Kidney (tissue), 14 donors: ENCODE data around the gene ETS2. TPM values are rescaled to one million over a fixed set of nuclear protein-coding genes. Genes with fewer than 3 reads are reported as not detected.

Source experiments
- DNase-seq, 5 donors: peaks; one replicate each; pipeline ENCODE4 v3.0.0-alpha.2; 2013 to 2020
- FAIRE-seq: peaks from 2 replicates; lab custom pipeline; 2012; peaks lifted over from hg19 to GRCh38; lab: Jason Lieb, UNC
- H3K27ac ChIP-seq, 2 donors: one replicate each; pipeline ENCODE4 v1.7.0; 2013; ENCODE audit warnings: low read depth in 2 of 2, low read length in 2 of 2, inconsistent platforms in 1 of 2
- H3K27me3 ChIP-seq: one replicate; pipeline ENCODE4 v1.7.1; 2013; ENCODE audit warnings: low read length, inconsistent platforms; ENCODE audit not compliant: control insufficient read depth, insufficient read depth
- H3K36me3 ChIP-seq, 3 donors: one replicate each; pipeline versions ENCODE4 v1.7.0 to v1.7.1; 2013; ENCODE audit warnings: low read length in 3 of 3, control low read depth in 1 of 3, inconsistent platforms in 1 of 3; ENCODE audit not compliant: insufficient read depth in 3 of 3, control insufficient read depth in 2 of 3
- H3K4me1 ChIP-seq, 3 donors: one replicate each; pipeline versions ENCODE4 v1.7.0 to v1.7.1; 2013; ENCODE audit warnings: low read length in 3 of 3, inconsistent platforms in 1 of 3, low read depth in 1 of 3; ENCODE audit not compliant: control insufficient read depth in 2 of 3, insufficient read depth in 2 of 3
- H3K4me3 ChIP-seq, 3 donors: one replicate each; pipeline versions ENCODE4 v1.7.0 to v1.8.1; 2013; ENCODE audit warnings: low read length in 3 of 3, control low read depth in 1 of 3, inconsistent platforms in 1 of 3
- H3K9ac ChIP-seq, 3 donors: one replicate each; pipeline versions ENCODE4 v1.7.0 to v1.7.1; 2013; ENCODE audit warnings: low read length in 3 of 3, control low read depth in 1 of 3, inconsistent platforms in 1 of 3
- H3K9me3 ChIP-seq, 3 donors: one replicate each; pipeline versions ENCODE4 v1.7.0 to v1.7.1; 2013; ENCODE audit warnings: low read length in 3 of 3, control low read depth in 1 of 3, inconsistent platforms in 1 of 3; ENCODE audit not compliant: control insufficient read depth in 2 of 3, insufficient read depth in 1 of 3
- intact Hi-C: fragments of 100-400 bp; cut with DNase I; formaldehyde crosslinking; loops from one replicate; pipeline ENCODE4 v1.11.1; 2022
- polyA plus RNA-seq: library from polyadenylated mRNA; stranded (reverse); fragments of 350-450 nt; fragmentation: Illumina TruSeq; extraction: RNeasy Lipid Tissue Mini Kit (QIAGEN cat#74804); gene quantifications from one replicate; pipeline ENCODE4 v1.2.3, GENCODE V29; 2014; ENCODE audit warnings: low read depth, low replicate concordance; ENCODE audit not compliant: insufficient read depth
- total RNA-seq: library from RNA; stranded (reverse); fragmentation: NEBNext Ultra II Directional; extraction: Animal tissue kit (Norgen Biotek cat#: 25700); gene quantifications from one replicate; pipeline ENCODE4 v1.2.1, GENCODE V29; 2021
- TF ChIP-seq, protein P1 (sequence below): IDR thresholded peaks from 3 replicates; pipeline ENCODE4 v1.5.1; 2012; ENCODE audit warnings: mild to moderate bottlenecking, moderate library complexity, borderline replicate concordance; ENCODE audit not compliant: insufficient read depth; ENCODE audit errors: extremely low read depth
- donor health status: control.
- donor health status: control.
- donor health status: control.
- donor health status: control.
- donor health status: control.
- donor health status: DM: yes; HTN: yes; CAD: no.
- donor health status: Normal renal cell carcinoma (clear cell type).

The ETS2 gene
- total and polyA plus RNA-seq, 2 donors from 2014 or later: 43.1 to 178 TPM

DNA sequence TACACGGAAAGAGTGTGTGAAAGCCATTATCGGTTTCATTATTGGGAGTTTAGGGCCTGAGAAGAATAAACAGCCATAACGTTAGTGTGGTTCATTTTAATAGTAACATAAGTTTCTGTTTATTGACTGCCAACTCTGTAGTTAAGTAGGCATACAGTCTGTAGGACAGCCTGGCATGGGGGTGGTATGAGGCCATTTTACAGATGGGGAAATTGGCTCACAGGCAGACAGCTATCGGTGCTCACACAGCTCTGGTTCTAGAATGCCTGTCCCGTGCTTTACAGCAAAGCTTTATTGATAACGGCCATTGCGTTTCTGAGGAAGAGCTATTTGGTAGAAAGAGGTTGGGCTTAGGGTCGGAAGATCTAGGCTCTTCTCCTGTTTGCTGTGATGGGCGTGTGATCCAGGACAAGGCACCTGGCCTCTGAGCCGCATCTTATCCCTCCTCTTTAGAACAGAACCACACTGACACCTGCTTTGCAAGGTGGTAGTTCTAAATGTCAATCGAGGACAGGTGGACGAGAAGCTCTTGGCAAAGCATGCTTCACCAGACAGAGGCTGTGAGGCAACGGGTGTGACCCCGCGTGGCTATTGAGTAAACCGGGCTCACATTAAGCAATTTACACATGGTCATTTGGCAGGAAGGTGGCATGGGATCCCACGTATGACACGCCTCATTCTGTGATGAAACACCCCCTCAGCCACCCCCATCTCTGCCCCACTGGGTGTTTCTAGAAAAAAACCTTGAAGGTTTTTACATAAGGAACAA lies 14.9 kb downstream of the ETS2 start:
- Histone ChIP-seq H3K9me3 (no peaks in the 10 kb centered on the region), H3K27ac (peak overlapping the region; percentile 2 to 50), H3K36me3 (peaks cover 22 to 70% (median 60%) of the 10 kb centered on the region in 3 donors), H3K27me3 (no peaks in the 10 kb centered on the region), H3K4me3 (no peak overlapping the region), H3K9ac (no peak overlapping the region), H3K4me1 (peaks cover 0 to 14% (median 14%) of the 10 kb centered on the region in 3 donors)
- intact Hi-C loops: no loop called here
- FAIRE-seq (no peak), DNase-seq (peak in 1 of 5 donors; percentile 67)
- TF ChIP-seq, protein P1, sequence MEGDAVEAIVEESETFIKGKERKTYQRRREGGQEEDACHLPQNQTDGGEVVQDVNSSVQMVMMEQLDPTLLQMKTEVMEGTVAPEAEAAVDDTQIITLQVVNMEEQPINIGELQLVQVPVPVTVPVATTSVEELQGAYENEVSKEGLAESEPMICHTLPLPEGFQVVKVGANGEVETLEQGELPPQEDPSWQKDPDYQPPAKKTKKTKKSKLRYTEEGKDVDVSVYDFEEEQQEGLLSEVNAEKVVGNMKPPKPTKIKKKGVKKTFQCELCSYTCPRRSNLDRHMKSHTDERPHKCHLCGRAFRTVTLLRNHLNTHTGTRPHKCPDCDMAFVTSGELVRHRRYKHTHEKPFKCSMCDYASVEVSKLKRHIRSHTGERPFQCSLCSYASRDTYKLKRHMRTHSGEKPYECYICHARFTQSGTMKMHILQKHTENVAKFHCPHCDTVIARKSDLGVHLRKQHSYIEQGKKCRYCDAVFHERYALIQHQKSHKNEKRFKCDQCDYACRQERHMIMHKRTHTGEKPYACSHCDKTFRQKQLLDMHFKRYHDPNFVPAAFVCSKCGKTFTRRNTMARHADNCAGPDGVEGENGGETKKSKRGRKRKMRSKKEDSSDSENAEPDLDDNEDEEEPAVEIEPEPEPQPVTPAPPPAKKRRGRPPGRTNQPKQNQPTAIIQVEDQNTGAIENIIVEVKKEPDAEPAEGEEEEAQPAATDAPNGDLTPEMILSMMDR: no peak

DNA sequence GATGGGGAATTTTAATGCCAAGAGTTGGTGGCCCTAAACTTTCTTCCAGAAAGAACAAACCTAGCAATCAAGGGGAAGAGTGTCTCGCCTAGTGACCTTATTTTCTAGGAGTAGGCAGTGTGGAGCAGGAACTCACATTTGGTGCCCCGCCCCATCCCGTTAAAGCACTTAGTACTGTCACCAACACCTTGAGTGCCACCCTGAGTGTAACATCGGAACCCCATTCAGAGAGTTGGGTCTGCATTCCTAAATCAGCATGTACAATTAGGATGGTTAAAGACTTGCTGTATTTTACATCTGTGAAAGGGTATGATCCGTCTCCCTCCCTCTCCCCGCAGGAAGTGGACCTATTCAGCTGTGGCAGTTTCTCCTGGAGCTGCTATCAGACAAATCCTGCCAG lies 15.5 kb downstream of the ETS2 start:
- peaks cover 22 to 69% (median 59%) of the 10 kb centered on the region in 3 donors for H3K36me3 ChIP-seq
- TF ChIP-seq, protein P1: no peak
- H3K4me1 ChIP-seq: peaks cover 0 to 14% (median 14%) of the 10 kb centered on the region in 3 donors
- H3K27ac ChIP-seq: peak overlapping the region in 1 of 2 donors; percentile 28
- H3K4me3 ChIP-seq: no peak overlapping the region
- FAIRE-seq (no peak), DNase-seq (no peak)
- H3K27me3 ChIP-seq: no peaks in the 10 kb centered on the region
- no peak overlapping the region for H3K9ac ChIP-seq
- intact Hi-C loops: no loop called here
- H3K9me3 ChIP-seq: no peaks in the 10 kb centered on the region

DNA sequence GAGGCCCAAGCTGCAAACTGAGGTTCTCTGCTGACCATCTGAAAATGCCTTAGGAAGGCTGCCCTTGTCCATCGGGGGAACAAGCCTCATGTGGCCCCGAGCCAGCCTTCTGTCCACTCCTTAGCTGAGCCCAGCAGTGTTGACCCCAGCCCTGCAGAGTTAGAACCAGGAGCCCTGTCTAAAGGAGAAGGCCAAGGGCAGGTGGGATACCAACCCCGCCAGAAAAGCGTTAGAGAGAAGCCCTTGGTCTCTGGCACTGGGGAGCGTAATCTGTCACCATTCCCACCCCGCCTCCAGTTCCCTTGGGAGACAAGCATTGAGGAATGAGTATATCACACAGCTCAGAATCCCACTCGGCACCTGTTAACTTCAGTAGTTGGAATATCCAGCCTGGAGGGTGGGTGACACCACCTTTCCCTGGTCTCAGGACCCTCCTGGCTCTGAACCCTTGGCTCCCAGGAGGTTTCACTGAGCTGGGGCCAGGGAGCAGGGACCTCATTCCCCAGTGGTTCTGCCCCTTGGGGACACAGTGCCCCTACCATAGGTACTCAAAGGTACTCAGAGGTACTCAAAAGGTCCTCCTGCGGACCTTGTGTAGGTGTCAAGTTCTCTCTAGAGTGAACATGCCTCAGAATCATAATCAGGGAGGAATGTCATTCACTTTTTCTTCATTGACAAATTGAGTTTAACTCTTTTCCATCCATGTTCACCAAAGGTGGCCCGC lies 16.4 kb downstream of the ETS2 start:
- DNase-seq (peak in 1 of 5 donors; percentile 57), FAIRE-seq (no peak)
- peaks cover 22 to 60% (median 52%) of the 10 kb centered on the region in 3 donors for H3K36me3 ChIP-seq
- peaks cover 0 to 14% (median 14%) of the 10 kb centered on the region in 3 donors for H3K4me1 ChIP-seq
- H3K27ac ChIP-seq: peak overlapping the region; percentile 48 to 71
- intact Hi-C loops: no loop called here
- no peak overlapping the region for H3K9ac ChIP-seq
- no peaks in the 10 kb centered on the region for H3K9me3 ChIP-seq
- no peaks in the 10 kb centered on the region for H3K27me3 ChIP-seq
- no peak overlapping the region for H3K4me3 ChIP-seq
- TF ChIP-seq, protein P1: no peak
